Stimulated activated CD4-positive, alpha-beta T cell treated with anti-CD3 and anti-CD28 coated beads, Interleukin-15, amount 100 ng/mL, for 48 hours (primary cell): ENCODE data around the gene MALT1.
"Not testable (repeated sequence)": the region's sequence is repeated elsewhere in the genome, so short reads cannot be mapped to it uniquely, and the experiment has no call there.

Source experiments
- DNase-seq, 2 donors: peaks; one replicate each; pipeline ENCODE4 v3.0.0-alpha.2; 2020; ENCODE audit warnings: low read depth in 2 of 2

Gene MALT1, protein sequence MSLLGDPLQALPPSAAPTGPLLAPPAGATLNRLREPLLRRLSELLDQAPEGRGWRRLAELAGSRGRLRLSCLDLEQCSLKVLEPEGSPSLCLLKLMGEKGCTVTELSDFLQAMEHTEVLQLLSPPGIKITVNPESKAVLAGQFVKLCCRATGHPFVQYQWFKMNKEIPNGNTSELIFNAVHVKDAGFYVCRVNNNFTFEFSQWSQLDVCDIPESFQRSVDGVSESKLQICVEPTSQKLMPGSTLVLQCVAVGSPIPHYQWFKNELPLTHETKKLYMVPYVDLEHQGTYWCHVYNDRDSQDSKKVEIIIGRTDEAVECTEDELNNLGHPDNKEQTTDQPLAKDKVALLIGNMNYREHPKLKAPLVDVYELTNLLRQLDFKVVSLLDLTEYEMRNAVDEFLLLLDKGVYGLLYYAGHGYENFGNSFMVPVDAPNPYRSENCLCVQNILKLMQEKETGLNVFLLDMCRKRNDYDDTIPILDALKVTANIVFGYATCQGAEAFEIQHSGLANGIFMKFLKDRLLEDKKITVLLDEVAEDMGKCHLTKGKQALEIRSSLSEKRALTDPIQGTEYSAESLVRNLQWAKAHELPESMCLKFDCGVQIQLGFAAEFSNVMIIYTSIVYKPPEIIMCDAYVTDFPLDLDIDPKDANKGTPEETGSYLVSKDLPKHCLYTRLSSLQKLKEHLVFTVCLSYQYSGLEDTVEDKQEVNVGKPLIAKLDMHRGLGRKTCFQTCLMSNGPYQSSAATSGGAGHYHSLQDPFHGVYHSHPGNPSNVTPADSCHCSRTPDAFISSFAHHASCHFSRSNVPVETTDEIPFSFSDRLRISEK

DNA sequence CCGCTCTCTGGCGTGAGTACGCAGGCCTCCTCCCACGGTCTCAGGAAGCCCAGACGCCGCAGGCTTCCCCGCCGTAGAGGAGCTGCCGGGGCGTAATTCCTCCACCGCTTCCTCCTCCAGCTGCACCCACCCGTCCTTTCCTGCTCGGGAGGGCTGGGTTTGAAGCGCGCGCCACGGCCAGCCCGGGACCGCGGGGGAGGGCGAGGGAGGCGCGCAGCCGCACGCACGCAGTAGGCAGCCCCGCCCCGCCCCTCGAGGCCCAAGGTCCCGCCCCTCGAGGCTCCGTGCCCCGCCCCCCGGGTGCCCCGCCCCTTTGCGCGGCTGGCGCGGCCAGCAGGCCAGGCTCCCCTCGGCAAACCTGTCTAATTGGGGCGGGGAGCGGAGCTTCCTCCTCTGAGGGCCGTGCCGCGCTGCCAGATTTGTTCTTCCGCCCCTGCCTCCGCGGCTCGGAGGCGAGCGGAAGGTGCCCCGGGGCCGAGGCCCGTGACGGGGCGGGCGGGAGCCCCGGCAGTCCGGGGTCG is at the start of gene MALT1:
TSS of gene MALT1 (plus strand) at position 355 of the 521 bp plus-strand sequence. CDS start 179 bp downstream, outside the sequence.
- peak; percentile 86 to 93 for DNase-seq

DNA sequence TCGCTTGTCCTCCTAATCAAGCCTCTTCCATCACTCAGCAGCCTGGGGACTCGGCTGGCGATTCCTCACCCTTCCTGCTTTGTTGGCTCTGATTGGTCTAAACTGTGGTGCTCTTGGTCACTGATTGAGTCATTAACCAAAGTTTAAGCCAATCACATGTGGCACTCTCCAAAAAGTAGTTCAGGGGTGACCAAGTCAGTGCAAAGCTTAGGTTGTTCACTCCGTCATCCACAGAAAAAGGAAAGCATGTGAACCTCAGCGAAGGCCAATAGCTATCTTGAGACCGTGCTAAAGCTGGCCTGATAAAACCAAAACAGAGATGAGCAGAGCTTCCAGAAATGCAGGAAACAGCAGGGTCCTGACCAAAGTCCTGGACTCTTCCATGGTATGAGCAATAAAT is 47.3 kb upstream of the MALT1 start:
- DNase-seq: no peak

DNA sequence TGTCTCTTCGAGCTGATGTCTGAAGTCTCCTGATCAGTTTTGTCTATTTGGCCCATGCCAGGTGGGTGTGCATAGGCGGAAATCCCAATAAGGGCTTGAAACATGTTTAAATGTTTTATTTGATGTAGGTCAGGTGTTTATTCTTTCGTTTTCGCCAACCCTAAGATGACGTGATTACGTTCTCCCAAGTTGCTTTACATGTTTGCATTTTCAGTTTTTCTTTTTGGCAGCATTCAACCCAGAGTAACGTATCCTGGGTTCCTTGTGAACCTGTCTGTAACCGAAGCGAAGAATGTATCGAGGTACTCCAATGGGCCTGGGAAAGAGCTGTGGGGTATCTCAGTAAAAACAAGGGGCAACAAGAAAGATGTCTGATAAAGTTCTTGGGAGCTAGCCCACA is 45.4 kb upstream of the MALT1 start:
- DNase-seq: no peak

DNA sequence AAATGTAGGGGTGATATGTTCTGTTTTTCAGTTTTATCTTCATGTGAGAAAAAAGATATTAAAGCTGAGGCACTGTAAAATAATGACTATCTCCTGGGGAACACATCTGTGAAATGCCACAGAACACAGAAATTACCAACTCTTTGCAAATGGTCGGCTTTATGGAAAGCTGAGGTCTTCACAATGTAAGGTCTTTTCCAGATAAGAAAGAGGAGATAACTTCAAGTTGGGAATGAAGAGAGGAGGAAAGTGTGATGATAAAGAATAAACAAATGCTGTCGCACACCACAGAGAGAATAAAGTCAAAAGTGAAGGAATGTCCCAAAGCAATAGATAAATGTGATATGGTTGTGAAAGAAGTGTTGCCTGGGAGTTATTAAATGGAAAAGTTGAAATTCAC is 41.2 kb upstream of the MALT1 start:
- DNase-seq: no peak

DNA sequence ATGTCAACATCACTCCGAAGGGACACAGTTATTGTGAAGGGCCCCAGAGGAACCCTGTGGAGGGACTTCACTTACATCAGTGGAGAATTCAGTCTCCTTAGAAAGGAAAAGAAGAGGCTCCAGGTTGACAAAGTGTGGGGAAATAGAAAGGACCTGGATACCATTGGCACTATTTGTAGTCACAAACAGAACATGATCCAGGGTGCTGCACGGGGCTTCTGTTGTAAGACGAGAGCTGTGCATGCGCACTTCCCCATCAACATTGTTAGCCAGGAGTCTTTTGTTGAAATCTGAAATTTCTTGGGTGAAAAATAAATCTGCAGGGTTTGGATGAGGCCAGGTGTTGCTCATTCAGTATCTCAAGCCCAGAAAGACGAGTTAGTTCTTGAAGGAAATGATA is 40.0 kb upstream of the MALT1 start:
- DNase-seq: no peak

DNA sequence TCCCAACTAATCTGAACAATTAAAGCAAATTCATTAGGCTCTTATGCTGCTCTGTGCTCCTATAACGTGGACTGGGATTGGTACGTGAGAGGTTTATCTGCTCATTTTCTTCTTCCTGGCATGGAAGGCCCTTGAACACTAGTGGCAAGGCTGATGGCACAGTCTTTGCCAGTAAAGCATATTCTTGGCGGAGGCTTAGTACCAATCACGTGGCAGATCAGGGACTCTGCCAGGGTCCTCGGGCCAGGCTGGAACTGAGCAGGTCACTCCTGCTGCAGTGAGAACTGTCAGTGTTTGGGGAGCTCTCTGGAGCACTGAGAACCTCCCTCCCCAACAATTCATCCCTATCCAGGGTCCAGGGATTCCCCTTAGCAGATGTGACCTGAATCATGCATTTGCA is 38.7 kb upstream of the MALT1 start:
- no peak for DNase-seq

DNA sequence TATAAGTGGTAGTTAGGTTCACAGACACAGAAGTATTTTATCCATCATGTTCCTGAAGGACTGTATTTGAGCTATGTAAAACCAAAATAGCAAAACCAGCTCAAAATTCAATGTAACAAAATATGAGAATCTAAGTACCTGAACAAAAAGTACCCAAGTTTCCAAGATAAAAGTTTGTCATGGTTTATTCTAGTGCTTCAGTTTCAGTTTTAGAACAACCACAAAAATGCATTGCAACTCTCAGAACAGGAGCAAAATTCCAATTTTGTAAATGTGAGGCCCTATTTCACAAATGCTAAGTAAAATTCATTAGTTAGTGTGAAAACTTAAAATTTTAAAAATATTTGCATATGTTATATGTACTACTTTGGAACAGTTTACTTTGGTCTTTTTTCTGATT is 37.4 kb upstream of the MALT1 start:
- no peak for DNase-seq

DNA sequence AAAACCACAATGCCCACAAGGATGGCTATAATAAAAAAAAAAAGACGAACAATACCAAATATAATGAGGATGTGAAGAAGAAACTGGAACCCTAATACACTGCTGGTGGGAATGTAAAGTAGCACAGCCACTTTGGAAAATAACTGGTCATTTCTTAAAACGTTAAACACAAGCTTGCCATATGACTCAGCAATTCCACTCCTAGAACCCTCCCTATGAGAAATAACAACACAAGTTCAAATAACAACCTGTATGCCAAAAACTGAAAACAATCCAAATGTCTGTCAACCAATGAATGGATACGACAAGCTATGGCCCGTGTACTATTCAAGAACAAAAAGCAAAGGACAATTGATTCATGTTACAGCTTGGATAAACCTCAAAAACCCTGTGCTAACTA is 35.4 kb upstream of the MALT1 start:
- DNase-seq: no peak

DNA sequence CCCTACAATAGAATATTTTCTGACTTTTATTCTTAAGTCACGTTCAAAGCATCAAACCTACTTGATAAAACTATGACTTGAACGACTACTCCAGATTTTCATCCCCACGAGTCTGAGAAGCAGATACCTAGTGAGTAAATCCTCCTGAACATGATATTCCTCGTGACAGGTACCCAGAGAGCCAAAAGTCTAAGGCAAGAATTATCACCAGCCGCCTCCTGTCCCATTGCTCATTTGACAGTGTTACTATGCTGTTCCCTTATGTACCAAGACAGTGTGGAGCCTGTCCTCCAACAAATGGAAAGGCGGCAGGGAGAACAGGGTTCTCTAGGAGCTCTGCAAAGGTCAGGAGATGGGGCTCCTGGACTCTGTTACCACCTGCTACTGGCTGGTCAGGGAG is 34.1 kb upstream of the MALT1 start:
- DNase-seq: no peak

DNA sequence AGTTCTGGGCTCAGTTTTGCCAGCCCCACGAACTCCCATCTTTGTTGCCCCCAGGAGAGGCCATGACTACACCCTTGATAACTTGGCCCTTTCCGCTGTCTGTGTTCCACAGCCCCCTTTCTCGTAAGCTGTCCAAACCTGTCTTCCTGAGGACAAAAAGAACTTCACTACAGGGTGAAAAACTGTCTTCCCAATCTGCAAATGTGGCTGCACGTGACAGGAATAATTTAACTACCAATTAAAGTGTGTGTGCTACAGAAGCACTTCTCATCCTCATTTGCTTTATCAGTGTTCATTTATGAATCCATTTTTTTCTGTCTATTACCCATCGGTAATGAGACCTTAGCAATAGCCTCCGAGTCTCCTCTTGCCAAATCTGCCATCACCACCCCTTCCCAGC is 33.3 kb upstream of the MALT1 start:
- DNase-seq: no peak

DNA sequence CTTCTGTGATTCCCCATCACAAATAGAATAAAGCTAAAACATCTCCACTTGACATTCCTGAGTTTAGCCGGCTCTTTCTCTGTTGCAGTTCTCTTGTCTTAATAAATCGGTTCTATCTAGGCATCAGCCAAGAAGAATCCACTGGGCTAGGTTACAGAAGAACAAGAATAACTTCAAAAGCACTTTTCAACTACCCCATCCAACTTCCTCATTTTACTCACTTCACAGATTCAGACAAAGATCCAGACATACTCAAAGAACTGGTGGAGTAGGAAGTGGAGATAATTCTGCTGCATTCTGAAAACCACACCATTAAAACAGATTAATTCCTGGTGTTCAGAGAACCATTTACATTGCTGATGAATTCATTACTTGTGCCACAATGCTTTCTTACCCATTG is 32.8 kb upstream of the MALT1 start:
- no peak for DNase-seq

DNA sequence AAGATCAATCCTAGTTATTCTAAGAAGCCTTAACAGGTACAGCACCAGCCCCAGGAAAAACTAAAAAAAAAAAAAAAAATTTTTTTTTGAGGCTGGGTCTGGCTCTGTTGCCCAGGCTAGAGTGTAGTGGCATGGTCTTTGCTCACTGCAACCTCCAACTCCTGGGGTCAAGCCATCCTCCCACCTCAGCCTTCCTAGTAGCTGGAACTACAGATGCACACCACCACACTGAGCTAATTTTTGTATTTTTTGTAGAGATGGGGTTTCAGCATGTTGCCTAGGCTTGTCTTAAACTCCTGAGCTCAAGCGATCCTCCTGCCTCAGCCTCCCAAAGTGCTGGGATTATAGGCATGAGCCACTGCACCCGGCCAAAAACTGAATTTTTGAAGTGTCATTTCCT is 32.0 kb upstream of the MALT1 start:
- no peak for DNase-seq

DNA sequence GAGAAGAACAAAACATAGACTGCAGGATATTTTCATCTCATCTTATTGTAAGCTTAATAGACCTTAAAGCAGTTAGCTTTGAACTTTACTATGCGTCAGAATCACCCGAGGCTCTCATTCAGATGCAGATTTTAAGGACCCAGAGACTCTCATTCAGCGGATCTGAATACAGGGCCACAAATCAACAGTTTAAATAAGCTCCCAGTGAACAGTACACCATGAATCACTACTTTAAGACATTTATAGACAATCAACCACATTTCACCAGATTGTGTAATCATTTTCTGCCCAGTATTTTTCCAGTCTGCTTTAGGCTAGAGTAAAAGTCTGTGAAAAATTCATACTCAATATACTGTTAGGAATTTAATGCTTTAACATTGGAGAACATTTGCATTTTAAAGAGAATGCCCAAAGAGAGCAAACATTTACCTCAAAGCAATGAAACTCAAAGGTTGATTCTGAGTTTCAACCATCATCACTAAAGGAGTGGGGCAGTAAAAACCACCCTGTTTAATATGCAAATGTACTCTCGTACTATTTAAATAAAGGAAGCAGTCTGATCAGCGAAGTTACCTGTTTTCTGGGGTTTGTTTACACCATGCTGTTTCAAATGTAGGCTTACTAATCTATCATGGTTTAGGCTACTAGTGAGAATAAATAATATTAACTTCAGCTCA is 31.4 kb upstream of the MALT1 start:
- DNase-seq: no peak

DNA sequence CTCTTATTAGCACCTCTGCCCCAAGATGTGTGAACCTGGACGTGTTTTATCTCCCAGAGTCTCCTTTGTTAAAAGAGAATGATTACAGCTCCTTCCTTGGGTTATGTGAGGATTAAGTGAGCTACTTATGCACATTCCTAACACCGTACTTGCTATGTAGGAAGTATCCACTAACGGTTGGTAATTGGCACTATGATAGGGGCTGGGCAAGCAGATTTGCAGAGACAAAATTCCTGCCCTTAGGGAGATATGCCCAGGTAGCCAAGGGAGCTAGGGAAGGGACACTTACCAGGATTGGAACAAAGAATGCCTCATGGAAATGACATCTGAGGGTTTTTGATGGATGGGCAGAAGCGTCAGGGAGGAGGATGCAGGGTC is 30.8 kb upstream of the MALT1 start:
- DNase-seq: no peak

DNA sequence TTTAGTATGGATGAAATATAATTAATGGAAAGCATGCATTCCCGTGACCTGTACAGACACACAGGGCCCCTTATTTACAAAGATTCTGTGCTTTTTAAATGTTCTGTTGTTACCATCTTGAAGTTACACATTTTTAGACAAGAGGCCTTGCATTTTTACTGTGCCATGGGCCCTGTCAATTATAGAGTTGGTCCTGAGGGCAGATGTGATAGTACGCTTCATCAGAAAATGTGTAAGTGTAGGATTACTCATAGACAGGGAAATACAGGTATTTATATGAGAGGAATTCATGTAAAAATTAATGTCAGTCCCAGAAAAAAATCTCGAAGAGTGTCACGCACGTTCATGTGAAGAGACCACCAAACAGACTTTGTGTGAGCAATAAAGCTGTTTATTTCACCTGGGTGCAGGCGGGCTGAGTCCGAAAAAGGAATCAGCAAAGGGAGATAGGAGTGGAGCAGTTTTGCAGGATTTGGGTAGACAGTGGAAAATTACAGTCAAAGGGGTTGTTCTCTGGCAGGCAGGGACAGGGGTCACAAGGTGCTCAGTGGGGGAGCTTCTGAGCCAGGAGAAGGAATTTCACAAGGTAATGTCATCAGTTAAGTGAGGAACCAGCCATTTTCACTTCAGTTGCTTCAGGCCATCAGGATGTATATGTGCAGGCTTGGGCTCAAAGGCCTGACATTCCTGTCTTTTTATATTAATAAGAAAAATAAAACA is 30.2 kb upstream of the MALT1 start:
- no peak for DNase-seq

DNA sequence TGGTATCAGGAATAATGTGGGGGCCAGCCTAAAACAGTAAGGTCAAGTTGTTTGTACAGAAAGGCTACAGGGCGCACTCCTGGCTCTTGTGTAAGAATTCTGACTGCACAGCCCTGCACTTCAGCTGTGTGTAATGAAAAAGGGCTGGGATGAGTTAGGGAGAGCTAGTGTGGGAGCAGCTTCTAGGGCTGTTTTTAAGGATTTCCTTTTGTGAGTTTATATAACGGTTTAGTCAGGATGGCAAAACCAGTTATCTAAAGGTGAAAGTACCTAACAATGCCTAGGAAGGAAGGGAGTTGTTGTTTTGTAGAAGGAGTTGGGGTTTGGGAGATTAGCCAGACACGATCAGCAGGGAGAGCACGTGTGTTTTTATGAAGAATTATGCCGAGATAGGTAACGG is 27.7 kb upstream of the MALT1 start:
- not testable (repeated sequence) for DNase-seq

DNA sequence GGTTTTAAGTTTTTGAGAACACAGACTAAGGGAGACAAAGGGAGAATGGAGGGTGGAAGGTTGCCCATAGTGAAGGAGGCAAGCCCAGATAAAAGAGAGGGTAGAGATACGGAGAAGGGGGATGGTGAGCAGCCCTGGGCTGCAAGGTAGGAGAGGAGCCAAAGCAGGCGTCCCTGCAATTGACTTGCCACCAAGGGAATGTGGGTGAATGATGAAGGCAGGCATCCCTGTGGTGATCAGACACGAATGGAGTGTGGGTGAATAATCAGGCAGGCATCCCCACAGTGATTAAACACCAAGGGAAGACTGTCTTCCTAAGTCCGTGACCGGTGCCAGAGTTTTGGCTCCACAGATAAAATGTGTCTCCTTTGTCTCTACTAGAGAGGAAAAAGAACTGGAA is 25.9 kb upstream of the MALT1 start:
- no peak for DNase-seq

DNA sequence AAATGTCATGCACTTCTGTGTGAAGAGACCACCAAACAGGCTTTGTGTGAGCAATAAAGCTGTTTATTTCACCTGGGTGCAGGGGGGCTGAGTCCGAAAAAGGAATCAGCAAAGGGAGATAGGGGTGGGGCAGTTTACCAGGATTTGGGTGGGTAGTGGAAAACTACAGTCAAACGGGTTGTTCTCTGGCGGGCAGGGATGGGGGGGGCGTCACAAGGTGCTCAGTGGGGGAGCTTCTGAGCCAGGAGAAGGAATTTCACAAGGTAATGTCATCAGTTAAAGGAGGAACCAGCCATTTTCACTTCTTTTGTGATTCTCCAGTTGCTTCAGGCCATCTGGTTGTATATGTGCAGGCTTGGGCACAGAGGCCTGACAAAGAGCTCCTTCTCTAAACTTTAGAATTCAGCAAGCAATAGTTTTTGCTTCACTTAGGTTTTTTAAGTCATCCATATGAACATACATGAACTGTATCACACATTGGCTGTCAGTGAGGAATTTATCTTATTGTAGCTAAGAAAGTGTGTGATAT is 24.9 kb upstream of the MALT1 start:
- no peak for DNase-seq

DNA sequence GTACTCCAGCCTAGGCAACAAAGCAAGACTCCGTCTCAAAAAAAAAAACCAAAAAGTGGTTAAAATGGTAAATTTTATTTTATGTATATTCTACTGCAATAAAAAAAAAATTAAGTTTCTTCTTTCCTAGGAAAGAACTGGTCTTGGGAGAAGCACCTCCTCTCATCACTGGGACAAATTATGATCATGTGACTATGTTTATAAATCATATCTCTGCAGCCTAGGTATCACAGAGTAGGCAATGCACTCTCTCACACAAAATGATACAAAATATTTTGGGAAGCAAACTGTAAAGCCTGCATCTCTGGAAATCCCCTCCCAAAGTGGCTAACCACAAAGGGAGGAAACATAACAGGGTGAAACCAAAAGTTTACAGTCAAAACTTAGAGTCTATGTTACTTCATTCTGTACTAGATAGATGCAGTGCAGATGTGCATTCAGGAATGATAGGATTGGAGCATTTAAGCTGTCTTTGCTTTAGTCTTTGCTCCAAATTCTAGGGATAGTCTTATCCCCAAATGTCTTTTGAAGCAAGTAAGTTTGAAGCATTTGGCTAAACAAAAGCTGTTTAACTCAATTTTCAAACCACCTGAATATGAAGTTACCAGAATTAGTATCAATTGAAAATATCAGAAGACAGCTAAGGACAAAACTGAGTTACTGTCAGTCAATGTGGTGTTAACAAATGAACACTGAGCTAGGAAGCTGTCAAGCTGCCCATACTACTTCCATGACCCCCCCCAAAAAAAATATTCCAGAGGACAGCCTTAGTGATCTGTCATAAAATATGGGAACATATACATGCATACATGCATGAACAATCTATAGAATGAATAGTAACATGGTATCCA is 21.1 kb upstream of the MALT1 start:
- no peak for DNase-seq

DNA sequence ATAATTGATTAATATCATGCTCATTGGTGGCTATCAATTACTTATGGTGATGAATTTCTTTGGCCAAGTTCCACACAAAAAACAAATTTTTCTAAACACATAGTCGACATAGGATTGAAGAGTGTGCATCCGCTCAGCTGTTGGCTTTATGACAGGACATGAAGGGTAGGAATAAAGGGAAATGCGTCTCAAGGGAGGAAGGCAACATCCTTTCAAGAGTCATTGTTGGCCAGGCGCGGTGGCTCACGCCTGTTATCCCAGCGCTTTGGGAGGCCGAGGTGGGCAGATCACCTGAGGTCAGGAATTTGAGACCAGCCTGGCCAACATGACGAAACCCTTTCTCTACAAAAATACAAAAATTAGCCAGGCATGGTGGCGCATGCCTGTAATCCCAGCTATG is 20.4 kb upstream of the MALT1 start:
- not testable (repeated sequence) for DNase-seq
